ENCODE measurements around the gene COL4A2.

DNA sequence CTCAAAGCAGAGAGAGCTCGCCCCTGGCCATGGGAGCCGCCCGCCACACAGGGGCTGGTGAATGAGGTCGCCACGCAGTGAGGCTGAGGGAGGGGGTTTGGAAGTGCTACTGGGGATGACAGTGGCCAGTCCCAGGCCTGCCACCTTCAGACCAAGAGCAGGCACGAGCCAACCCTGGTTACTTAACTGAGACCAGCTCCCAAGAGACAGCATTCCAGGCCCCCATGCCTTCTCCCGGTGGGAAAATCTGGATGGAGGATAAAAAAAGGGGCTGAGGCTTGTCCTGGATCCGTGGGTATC, 211.1 kb downstream of the COL4A2 start:
- TF ChIP-seq CTCF (IDR thresholded peaks at IDR 0.05) = no peak
- no peak for TF ChIP-seq POLR2A (IDR thresholded peaks at IDR 0.05)
